Fibroblast of the aortic adventitia (primary cell): Measurements from ENCODE around the gene AKT2. TPM values are rescaled to one million over a fixed set of nuclear protein-coding genes. Genes with fewer than 3 reads are reported as not detected.
"Not testable (repeated sequence)": the region's sequence is repeated elsewhere in the genome, so short reads cannot be mapped to it uniquely, and the experiment has no call there.

ENCODE experiments used
- DNase-seq: peaks from one replicate; pipeline ENCODE4 v3.0.0-alpha.2; 2010; ENCODE audit warnings: low read depth
- H3K4me3 ChIP-seq: 2 replicates; pipeline ENCODE4 v1.5.1; 2011; ENCODE audit warnings: low read depth, mild to moderate bottlenecking, control low read depth, low read length, moderate library complexity
- CTCF ChIP-seq: IDR thresholded peaks from 2 replicates; pipeline ENCODE4 v1.5.1; 2011; ENCODE audit warnings: mild to moderate bottlenecking, low read length, control low read depth, inconsistent platforms; ENCODE audit not compliant: insufficient read depth
- total RNA-seq: library from RNA; depleted of rRNA; stranded (reverse); fragments of >200 nt; gene quantifications from 2 replicates; pipeline ENCODE4 v1.2.3, GENCODE V29; 2012; ENCODE audit warnings: low replicate concordance

AKT2 gene
- total RNA-seq, 1 donor: 124 TPM

- TF ChIP-seq CTCF: no peak
- DNase-seq: no peak
- no peak overlapping the region for H3K4me3 ChIP-seq
Observed at GRCh38 chr19:40223135-40223822, 61.9 kb downstream of the AKT2 start.

- no peak overlapping the region for H3K4me3 ChIP-seq
- TF ChIP-seq CTCF: peak; percentile 89
Observed at GRCh38 chr19:40221858-40222619, 63.1 kb downstream of the AKT2 start.

GRCh38 chr19:40220674-40221073 lies 64.5 kb downstream of the AKT2 start:
- no peak for DNase-seq
- no peak for TF ChIP-seq CTCF
- no peak overlapping the region for H3K4me3 ChIP-seq

More at GRCh38 chr19:40221858-40222619, 63.1 kb downstream of the AKT2 start:
- peak; percentile 95 for DNase-seq

- TF ChIP-seq CTCF: no peak
- peak; percentile 70 for DNase-seq
- H3K4me3 ChIP-seq: peak overlapping the region; percentile 43
Observed at GRCh38 chr19:40219721-40220276, 65.3 kb downstream of the AKT2 start.

GRCh38 chr19:40219029-40219428 lies 66.1 kb downstream of the AKT2 start:
- not testable (repeated sequence) for DNase-seq, H3K4me3 ChIP-seq

GRCh38 chr19:40217934-40218890 lies 66.9 kb downstream of the AKT2 start, which contains the start of gene TTC9B:
TSS of gene TTC9B (minus strand) at chr19:40218384. CDS start at chr19:40218381, 3 bp downstream.
- peak within 1 kb of the TSS; percentile 33 for H3K4me3 ChIP-seq
- no peak for DNase-seq
- no peak for TF ChIP-seq CTCF
